Progenitor cell of endocrine pancreas (in vitro differentiated cells): Measurements from ENCODE around the gene LCTL. TPM values are rescaled to one million over a fixed set of nuclear protein-coding genes. Genes with fewer than 3 reads are reported as not detected.

Source experiments
- DNase-seq: peaks from one replicate; pipeline ENCODE4 v3.0.0; 2021; ENCODE audit warnings: low spot score; ENCODE audit not compliant: unreplicated experiment
- H3K27ac Mint-ChIP-seq: 2 replicates; pipeline ENCODE4 v1.8.0; 2021; ENCODE audit warnings: mild to moderate bottlenecking, moderate library complexity, mixed read lengths
- H3K27me3 Mint-ChIP-seq: 2 replicates; pipeline ENCODE4 v1.8.0; 2021; ENCODE audit warnings: mixed read lengths
- H3K36me3 Mint-ChIP-seq: 2 replicates; pipeline ENCODE4 v1.8.0; 2022; ENCODE audit warnings: mixed read lengths; ENCODE audit not compliant: insufficient read depth
- H3K4me1 Mint-ChIP-seq: 2 replicates; pipeline ENCODE4 v1.8.0; 2021; ENCODE audit warnings: low read depth, mixed read lengths
- H3K4me3 Mint-ChIP-seq: 2 replicates; pipeline ENCODE4 v1.8.0; 2021; ENCODE audit warnings: low read depth, mild to moderate bottlenecking, moderate library complexity, mixed read lengths
- H3K9me3 Mint-ChIP-seq: 2 replicates; pipeline ENCODE4 v1.8.0; 2021; ENCODE audit warnings: low read depth, mixed read lengths
- CTCF ChIP-seq: fragments of 200-600 bp; sonication (generic); IDR thresholded peaks from one replicate; pipeline ENCODE4 v1.5.0; 2021; ENCODE audit warnings: antibody characterized with exemption, mild to moderate bottlenecking; ENCODE audit not compliant: unreplicated experiment
- total RNA-seq: library from RNA; stranded (reverse); gene quantifications from 2 replicates; pipeline ENCODE4 v1.2.1, GENCODE V29; 2021

Gene LCTL
- total RNA-seq, 1 donor from 2014 or later = 1.5 TPM

DNA sequence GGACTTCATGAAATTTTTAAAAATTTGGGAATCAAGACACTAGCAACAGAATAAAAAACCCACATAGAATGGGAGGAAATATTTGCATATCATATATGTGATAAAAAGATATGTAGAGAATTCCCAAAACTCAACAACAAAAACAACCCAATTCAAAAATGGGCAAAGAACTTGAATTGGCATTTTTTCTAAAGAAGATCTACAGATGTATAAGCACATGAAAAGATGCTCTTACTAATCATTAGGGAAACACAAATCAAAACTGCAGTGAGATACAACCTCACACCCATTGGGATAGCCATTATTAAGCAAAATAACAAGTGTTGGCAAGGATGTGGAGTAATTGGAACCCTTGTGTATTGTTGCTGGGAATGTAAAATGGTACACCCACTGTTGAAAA lies 10.1 kb downstream of the LCTL start:
- no peaks in the 10 kb centered on the region for H3K27me3 Mint-ChIP-seq
- no peaks in the 10 kb centered on the region for H3K4me1 Mint-ChIP-seq
- H3K27ac Mint-ChIP-seq = no peak overlapping the region
- DNase-seq = no peak
- no peak for TF ChIP-seq CTCF
- peaks cover 5% of the 10 kb centered on the region for H3K9me3 Mint-ChIP-seq
- H3K4me3 Mint-ChIP-seq = no peak overlapping the region
- peaks cover 4% of the 10 kb centered on the region for H3K36me3 Mint-ChIP-seq

DNA sequence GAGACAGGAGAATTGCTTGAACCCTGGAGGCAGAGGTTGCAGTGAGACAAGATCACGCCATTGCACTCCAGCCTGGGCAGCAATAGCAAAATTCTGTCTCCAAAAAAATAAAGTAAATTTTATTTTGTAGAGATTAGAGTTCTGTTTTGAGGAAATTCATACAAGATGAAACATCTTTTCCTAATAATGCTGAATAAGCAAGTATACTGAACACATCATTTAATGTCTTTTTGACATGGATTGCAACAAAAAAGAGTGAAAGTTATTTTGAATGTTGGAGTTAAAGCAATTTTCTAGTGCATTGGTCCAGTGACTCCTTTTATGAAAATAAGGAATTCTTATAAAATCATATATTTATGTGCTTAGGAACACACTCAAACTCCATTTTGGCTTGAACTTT lies 20.5 kb downstream of the LCTL start:
- DNase-seq = no peak
- no peak overlapping the region for H3K27ac Mint-ChIP-seq
- TF ChIP-seq CTCF = no peak

DNA sequence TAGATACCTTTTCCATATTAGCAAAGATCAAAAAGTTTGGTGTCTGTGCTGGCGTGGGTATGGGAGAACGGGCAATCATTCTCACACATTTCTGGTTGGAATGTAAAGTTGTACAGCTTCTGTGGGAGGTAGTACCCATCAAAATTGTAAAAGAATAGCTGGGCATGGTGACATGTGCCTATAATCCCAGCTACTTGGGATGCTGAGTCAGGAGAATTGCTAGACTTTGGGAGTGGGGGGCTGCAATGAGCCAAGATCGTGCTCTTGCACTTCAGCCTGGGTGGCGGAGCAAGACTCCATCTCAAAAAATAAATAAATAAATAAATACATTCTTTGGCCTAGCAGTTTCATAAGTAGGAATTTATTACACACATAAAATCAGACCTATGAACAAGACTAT lies 22.9 kb downstream of the LCTL start:
- no peak overlapping the region for H3K27ac Mint-ChIP-seq
- H3K27me3 Mint-ChIP-seq = no peaks in the 10 kb centered on the region
- H3K36me3 Mint-ChIP-seq = peaks cover 23% of the 10 kb centered on the region
- DNase-seq = no peak
- TF ChIP-seq CTCF = no peak
- peaks cover 2% of the 10 kb centered on the region for H3K9me3 Mint-ChIP-seq
- H3K4me3 Mint-ChIP-seq = no peak overlapping the region
- no peaks in the 10 kb centered on the region for H3K4me1 Mint-ChIP-seq

More for the DNA sequence above, 20.5 kb downstream of the LCTL start:
- Mint-ChIP-seq H3K36me3 (peaks cover 17% of the 10 kb centered on the region), H3K9me3 (peaks cover 2% of the 10 kb centered on the region), H3K4me3 (no peak overlapping the region), H3K27me3 (no peaks in the 10 kb centered on the region), H3K4me1 (no peaks in the 10 kb centered on the region)

DNA sequence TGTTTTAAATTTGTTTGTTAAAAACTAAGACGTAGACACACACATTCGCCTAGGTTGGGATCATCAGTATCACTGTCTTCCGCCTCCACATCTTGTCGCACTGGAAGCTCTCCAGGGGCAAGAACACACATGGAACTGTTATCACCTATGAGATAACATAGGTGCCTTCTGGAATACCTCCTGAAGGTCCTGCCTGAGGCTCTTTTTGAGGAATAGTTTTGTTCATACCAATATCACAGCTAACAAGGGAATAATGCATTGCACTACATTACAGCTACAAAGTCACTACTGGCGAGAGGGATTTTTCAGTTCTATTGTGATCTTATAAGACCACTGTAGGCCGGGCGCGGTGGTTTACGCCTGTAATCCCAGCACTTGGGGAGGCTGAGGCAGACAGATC lies 30.7 kb downstream of the LCTL start:
- Mint-ChIP-seq H3K27me3 (no peaks in the 10 kb centered on the region), H3K4me1 (no peaks in the 10 kb centered on the region), H3K36me3 (peaks cover 12% of the 10 kb centered on the region), H3K27ac (no peak overlapping the region), H3K9me3 (no peaks in the 10 kb centered on the region), H3K4me3 (no peak overlapping the region)
- DNase-seq = no peak
- TF ChIP-seq CTCF = no peak

- no peak for TF ChIP-seq CTCF
- H3K36me3 Mint-ChIP-seq = peaks cover 3% of the 10 kb centered on the region
- no peaks in the 10 kb centered on the region for H3K9me3 Mint-ChIP-seq
- no peak overlapping the region for H3K27ac Mint-ChIP-seq
- no peaks in the 10 kb centered on the region for H3K4me1 Mint-ChIP-seq
- H3K4me3 Mint-ChIP-seq = no peak overlapping the region
- H3K27me3 Mint-ChIP-seq = no peaks in the 10 kb centered on the region
- no peak for DNase-seq
These were observed 41.0 kb downstream of the LCTL start for GRCh38 chr15:66524838-66525237.
